H9 (cell line): ENCODE results near the gene C20orf173. TPM values are rescaled to one million over a fixed set of nuclear protein-coding genes. Genes with fewer than 3 reads are reported as not detected.

Experiments
- DNase-seq: peaks from one replicate; pipeline ENCODE4 v3.0.0-alpha.2; 2017
- H2AFZ ChIP-seq: one replicate; pipeline ENCODE4 v1.6.1; 2013; ENCODE audit warnings: mild to moderate bottlenecking, low read length, control low read depth, moderate library complexity
- H2AK5ac ChIP-seq: 2 replicates; pipeline ENCODE4 v1.6.1; 2013; ENCODE audit warnings: low read length, control low read depth, mixed read lengths; ENCODE audit not compliant: insufficient read length
- H2BK120ac ChIP-seq: one replicate; pipeline ENCODE4 v1.6.1; 2013; ENCODE audit warnings: low read depth, mild to moderate bottlenecking, low read length, control low read depth, inconsistent platforms; ENCODE audit not compliant: poor library complexity, severe bottlenecking
- H2BK12ac ChIP-seq: 2 replicates; pipeline ENCODE4 v1.6.1; 2013; ENCODE audit warnings: low read length, control low read depth, mixed read lengths, low read depth; ENCODE audit not compliant: insufficient read length
- H2BK15ac ChIP-seq: 2 replicates; pipeline ENCODE4 v1.6.1; 2013; ENCODE audit warnings: low read depth, low read length, control low read depth
- H2BK20ac ChIP-seq: one replicate; pipeline ENCODE4 v1.6.1; 2013; ENCODE audit warnings: low read depth, mild to moderate bottlenecking, low read length, control low read depth, inconsistent platforms; ENCODE audit not compliant: poor library complexity, severe bottlenecking
- H2BK5ac ChIP-seq: 2 replicates; pipeline ENCODE4 v1.6.1; 2013; ENCODE audit warnings: low read length, control low read depth, mixed read lengths; ENCODE audit not compliant: insufficient read length
- H3K14ac ChIP-seq: 2 replicates; pipeline ENCODE4 v1.6.1; 2013; ENCODE audit warnings: low read length, control low read depth; ENCODE audit not compliant: insufficient read depth
- H3K18ac ChIP-seq: 2 replicates; pipeline ENCODE4 v1.6.1; 2013; ENCODE audit warnings: low read depth, mild to moderate bottlenecking, mixed read lengths, low read length, control low read depth; ENCODE audit not compliant: insufficient read length
- H3K23ac ChIP-seq: 2 replicates; pipeline ENCODE4 v1.6.1; 2013; ENCODE audit warnings: low read length, control low read depth, mixed read lengths, low read depth; ENCODE audit not compliant: insufficient read length
- H3K23me2 ChIP-seq: 2 replicates; pipeline ENCODE4 v1.6.1; 2013; ENCODE audit warnings: low read depth, mild to moderate bottlenecking, mixed read lengths, low read length, control low read depth; ENCODE audit not compliant: insufficient read length, poor library complexity, severe bottlenecking
- H3K27ac ChIP-seq: 2 replicates; pipeline ENCODE4 v1.5.1; 2013; ENCODE audit warnings: low read length, control low read depth, mixed read lengths, low read depth; ENCODE audit not compliant: insufficient read length
- H3K27me3 ChIP-seq: 2 replicates; pipeline ENCODE4 v1.6.1; 2013; ENCODE audit warnings: low read length, control low read depth, inconsistent platforms; ENCODE audit not compliant: insufficient read depth
- H3K4ac ChIP-seq: 2 replicates; pipeline ENCODE4 v1.6.1; 2013; ENCODE audit warnings: low read depth, mild to moderate bottlenecking, control low read depth, inconsistent platforms, low read length, moderate library complexity
- H3K4me1 ChIP-seq: 2 replicates; pipeline ENCODE4 v1.6.1; 2013; ENCODE audit warnings: low read length, control low read depth, inconsistent platforms; ENCODE audit not compliant: insufficient read depth
- H3K4me2 ChIP-seq: 2 replicates; pipeline ENCODE4 v1.6.1; 2013; ENCODE audit warnings: low read length, control low read depth, mixed read lengths; ENCODE audit not compliant: insufficient read length, insufficient read depth
- H3K56ac ChIP-seq: 2 replicates; pipeline ENCODE4 v1.6.1; 2013; ENCODE audit warnings: low read depth, mild to moderate bottlenecking, mixed read lengths, low read length, control low read depth; ENCODE audit not compliant: insufficient read length
- H3K79me1 ChIP-seq: 2 replicates; pipeline ENCODE4 v1.6.1; 2013; ENCODE audit warnings: low read depth, mild to moderate bottlenecking, moderate library complexity, low read length, control low read depth, inconsistent platforms; ENCODE audit not compliant: insufficient read depth, poor library complexity, severe bottlenecking
- H3K79me2 ChIP-seq: 2 replicates; pipeline ENCODE4 v1.6.1; 2013; ENCODE audit warnings: low read length, control low read depth, inconsistent platforms; ENCODE audit not compliant: insufficient read depth
- H3K9ac ChIP-seq: 2 replicates; pipeline ENCODE4 v1.6.1; 2013; ENCODE audit warnings: low read length, control low read depth, mixed read lengths; ENCODE audit not compliant: insufficient read length; ENCODE audit errors: extremely low read depth
- H3K9me3 ChIP-seq: one replicate; pipeline ENCODE4 v1.6.1; 2013; ENCODE audit warnings: low read depth, low read length, inconsistent platforms; ENCODE audit not compliant: control insufficient read depth
- H3T11ph ChIP-seq: one replicate; pipeline ENCODE4 v1.6.1; 2013; ENCODE audit warnings: mild to moderate bottlenecking, low read length, control low read depth, inconsistent platforms
- H4K20me1 ChIP-seq: one replicate; pipeline ENCODE4 v1.6.1; 2013; ENCODE audit not compliant: control insufficient read depth, insufficient read length, insufficient read depth
- H4K5ac ChIP-seq: 2 replicates; pipeline ENCODE4 v1.6.1; 2013; ENCODE audit warnings: low read depth, mild to moderate bottlenecking, mixed read lengths, low read length, control low read depth; ENCODE audit not compliant: insufficient read length
- H4K8ac ChIP-seq: replicated peaks from 2 replicates; pipeline ENCODE4 v1.6.1; 2013; ENCODE audit warnings: low read length, control low read depth, mixed read lengths, low read depth; ENCODE audit not compliant: insufficient read length
- H4K91ac ChIP-seq: 2 replicates; pipeline ENCODE4 v1.6.1; 2013; ENCODE audit warnings: low read depth, mild to moderate bottlenecking, moderate library complexity, mixed read lengths, low read length, control low read depth; ENCODE audit not compliant: insufficient read length
- H3K27ac Mint-ChIP-seq, 3 experiments: 2 replicates in 2 of 3; 3 replicates in 1 of 3; pipeline ENCODE4 v1.8.0; 2020 to 2021; ENCODE audit warnings: mixed read lengths in 3 of 3, mild to moderate bottlenecking in 1 of 3, moderate library complexity in 1 of 3
- H3K27me3 Mint-ChIP-seq: 2 replicates; pipeline ENCODE4 v1.8.0; 2021; ENCODE audit warnings: low read depth, mild to moderate bottlenecking, moderate library complexity, mixed read lengths
- H3K36me3 Mint-ChIP-seq, 3 experiments: 2 replicates in 2 of 3; 3 replicates in 1 of 3; pipeline ENCODE4 v1.8.0; 2020 to 2021; ENCODE audit warnings: low read depth in 3 of 3, mixed read lengths in 3 of 3; ENCODE audit not compliant: insufficient read depth in 1 of 3
- H3K4me1 Mint-ChIP-seq, 2 experiments: 2 replicates each; pipeline ENCODE4 v1.8.0; 2020; ENCODE audit warnings: mixed read lengths in 2 of 2
- H3K4me3 Mint-ChIP-seq, 2 experiments: 2 replicates in 1 of 2; 3 replicates in 1 of 2; pipeline ENCODE4 v1.8.0; 2020 to 2021; ENCODE audit warnings: mild to moderate bottlenecking in 2 of 2, mixed read lengths in 2 of 2, moderate library complexity in 1 of 2
- H3K9me3 Mint-ChIP-seq, 2 experiments: 2 replicates in 1 of 2; 3 replicates in 1 of 2; pipeline ENCODE4 v1.8.0; 2020; ENCODE audit warnings: mild to moderate bottlenecking in 2 of 2, mixed read lengths in 2 of 2, moderate library complexity in 1 of 2
- WGBS: extraction: QIAGEN DNeasy Blood & Tissue Kit; methylation state at CpG from one replicate; pipeline ENCODE4 v1.1.7; 2013; ENCODE audit warnings: missing lambda C conversion rate, low lambda C conversion rate, mixed read lengths; ENCODE audit not compliant: insufficient read length; ENCODE audit errors: extremely low coverage; 5-methylcytosine and 5-hydroxymethylcytosine counted together
- total RNA-seq: library from RNA; stranded (reverse); gene quantifications from 2 replicates; pipeline ENCODE4 v1.2.1, GENCODE V29; 2021
- TF ChIP-seq, protein P1 (sequence below): fragments of 200-600 bp; sonication (generic); conservative IDR thresholded peaks from 3 replicates; pipeline ENCODE4 v1.8.0; 2021; ENCODE audit warnings: antibody characterized with exemption, mild to moderate bottlenecking

C20orf173 gene
- total RNA-seq, 1 experiment from 2014 or later = not detected

GRCh38 chr20:35478804-35479472 lies 50.5 kb downstream of the C20orf173 start:
- Histone ChIP-seq H3K79me2 (no peaks in the 10 kb centered on the region), H3K9me3 (no peaks in the 10 kb centered on the region), H2BK5ac (no peak overlapping the region), H4K8ac (no peak overlapping the region), H2BK20ac (no peak overlapping the region), H3T11ph (no peak overlapping the region), H3K56ac (no peak overlapping the region), H3K18ac (no peak overlapping the region), H2BK120ac (no peak overlapping the region), H2AFZ (no peak overlapping the region), H4K91ac (no peak overlapping the region), H3K4me2 (no peak overlapping the region), H2BK15ac (no peak overlapping the region), H3K14ac (no peak overlapping the region), H4K5ac (no peak overlapping the region), H3K27ac (no peak overlapping the region), H4K20me1 (no peaks in the 10 kb centered on the region), H3K9ac (no peak overlapping the region), H2AK5ac (no peak overlapping the region), H3K4me1 (no peaks in the 10 kb centered on the region), H3K79me1 (no peaks in the 10 kb centered on the region), H3K27me3 (no peaks in the 10 kb centered on the region), H3K4ac (no peak overlapping the region), H2BK12ac (no peak overlapping the region), H3K23me2 (no peaks in the 10 kb centered on the region), H3K23ac (no peak overlapping the region)
- no peak overlapping the region; a peak in 2 of 7 replicates for H3K27ac Mint-ChIP-seq
- H3K36me3 Mint-ChIP-seq = peaks cover 25 to 52% (median 52%) of the 10 kb centered on the region in 3 experiments
- H3K9me3 Mint-ChIP-seq = peaks cover 3 to 6% of the 10 kb centered on the region in 2 experiments
- TF ChIP-seq, protein P1, sequence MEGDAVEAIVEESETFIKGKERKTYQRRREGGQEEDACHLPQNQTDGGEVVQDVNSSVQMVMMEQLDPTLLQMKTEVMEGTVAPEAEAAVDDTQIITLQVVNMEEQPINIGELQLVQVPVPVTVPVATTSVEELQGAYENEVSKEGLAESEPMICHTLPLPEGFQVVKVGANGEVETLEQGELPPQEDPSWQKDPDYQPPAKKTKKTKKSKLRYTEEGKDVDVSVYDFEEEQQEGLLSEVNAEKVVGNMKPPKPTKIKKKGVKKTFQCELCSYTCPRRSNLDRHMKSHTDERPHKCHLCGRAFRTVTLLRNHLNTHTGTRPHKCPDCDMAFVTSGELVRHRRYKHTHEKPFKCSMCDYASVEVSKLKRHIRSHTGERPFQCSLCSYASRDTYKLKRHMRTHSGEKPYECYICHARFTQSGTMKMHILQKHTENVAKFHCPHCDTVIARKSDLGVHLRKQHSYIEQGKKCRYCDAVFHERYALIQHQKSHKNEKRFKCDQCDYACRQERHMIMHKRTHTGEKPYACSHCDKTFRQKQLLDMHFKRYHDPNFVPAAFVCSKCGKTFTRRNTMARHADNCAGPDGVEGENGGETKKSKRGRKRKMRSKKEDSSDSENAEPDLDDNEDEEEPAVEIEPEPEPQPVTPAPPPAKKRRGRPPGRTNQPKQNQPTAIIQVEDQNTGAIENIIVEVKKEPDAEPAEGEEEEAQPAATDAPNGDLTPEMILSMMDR = peak; percentile 45; the same call in 2 of the 3 replicates
- H3K27me3 Mint-ChIP-seq = no peaks in the 10 kb centered on the region
- peak; percentile 60 for DNase-seq
- WGBS = no CpG with 5 or more reads among the region's 16 CpGs
- no peaks in the 10 kb centered on the region for H3K4me1 Mint-ChIP-seq
- no peak overlapping the region for H3K4me3 Mint-ChIP-seq

Other genes starting within 250 kb of the C20orf173 start
- gene EIF6, start 244.9 kb downstream of the C20orf173 start, total RNA-seq = 150 and 154 TPM in 2 replicates
- gene FAM83C, start 237.2 kb downstream of the C20orf173 start, total RNA-seq = not detected in 2 replicates
- 43.4 and 56.5 TPM in 2 replicates for gene UQCC1, start 117.7 kb downstream of the C20orf173 start, total RNA-seq
- gene GDF5, start 91.4 kb downstream of the C20orf173 start, total RNA-seq = not detected in 2 replicates
- 29.8 and 33.9 TPM in 2 replicates for gene CEP250, start 74.1 kb downstream of the C20orf173 start, total RNA-seq
- gene ERGIC3, start 12.4 kb upstream of the C20orf173 start, total RNA-seq = 187 and 188 TPM in 2 replicates
- gene SPAG4, start 86.2 kb upstream of the C20orf173 start, total RNA-seq = 4.9 and 5.3 TPM in 2 replicates
- 152 and 155 TPM in 2 replicates for gene CPNE1, start 135.2 kb upstream of the C20orf173 start, total RNA-seq
- gene RBM12, start 135.2 kb upstream of the C20orf173 start, total RNA-seq = 260 TPM in 2 replicates
- gene NFS1, start 169.7 kb upstream of the C20orf173 start, total RNA-seq = 24.4 and 26.6 TPM in 2 replicates
- 204 and 207 TPM in 2 replicates for gene ROMO1, start 169.8 kb upstream of the C20orf173 start, total RNA-seq
- 335 and 347 TPM in 2 replicates for gene RBM39, start 212.6 kb upstream of the C20orf173 start, total RNA-seq
- gene PHF20, start 242.4 kb upstream of the C20orf173 start, total RNA-seq = 50.3 and 55.3 TPM in 2 replicates